Measurements from ENCODE around the gene THSD7A. TPM values are rescaled to one million over a fixed set of nuclear protein-coding genes. Genes with fewer than 3 reads are reported as not detected.

Gene THSD7A
- total RNA-seq, 3 donors from 2014 or later: 4.0 to 6.9 (median 4.4) TPM

DNA sequence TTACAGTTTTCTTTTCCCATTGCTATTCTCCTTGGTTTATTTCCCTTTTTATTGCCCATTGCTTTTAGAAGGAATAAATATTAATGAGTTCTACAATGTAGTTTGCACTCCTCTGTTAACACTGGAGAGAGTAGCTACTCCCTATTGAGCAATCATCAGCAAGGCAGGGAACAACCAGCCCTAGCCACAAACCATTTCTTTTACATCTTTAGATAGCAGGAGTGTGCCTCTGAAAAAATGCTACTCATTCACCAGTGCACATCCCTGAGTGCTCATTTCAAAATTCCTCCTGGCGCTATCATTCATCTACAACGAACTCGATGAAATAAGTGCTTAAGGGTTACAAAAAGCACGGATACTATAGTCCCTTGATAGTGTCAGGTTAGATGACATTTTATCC, 252.9 kb downstream of the THSD7A start:
- TF ChIP-seq, protein P1, sequence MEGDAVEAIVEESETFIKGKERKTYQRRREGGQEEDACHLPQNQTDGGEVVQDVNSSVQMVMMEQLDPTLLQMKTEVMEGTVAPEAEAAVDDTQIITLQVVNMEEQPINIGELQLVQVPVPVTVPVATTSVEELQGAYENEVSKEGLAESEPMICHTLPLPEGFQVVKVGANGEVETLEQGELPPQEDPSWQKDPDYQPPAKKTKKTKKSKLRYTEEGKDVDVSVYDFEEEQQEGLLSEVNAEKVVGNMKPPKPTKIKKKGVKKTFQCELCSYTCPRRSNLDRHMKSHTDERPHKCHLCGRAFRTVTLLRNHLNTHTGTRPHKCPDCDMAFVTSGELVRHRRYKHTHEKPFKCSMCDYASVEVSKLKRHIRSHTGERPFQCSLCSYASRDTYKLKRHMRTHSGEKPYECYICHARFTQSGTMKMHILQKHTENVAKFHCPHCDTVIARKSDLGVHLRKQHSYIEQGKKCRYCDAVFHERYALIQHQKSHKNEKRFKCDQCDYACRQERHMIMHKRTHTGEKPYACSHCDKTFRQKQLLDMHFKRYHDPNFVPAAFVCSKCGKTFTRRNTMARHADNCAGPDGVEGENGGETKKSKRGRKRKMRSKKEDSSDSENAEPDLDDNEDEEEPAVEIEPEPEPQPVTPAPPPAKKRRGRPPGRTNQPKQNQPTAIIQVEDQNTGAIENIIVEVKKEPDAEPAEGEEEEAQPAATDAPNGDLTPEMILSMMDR (IDR thresholded peaks at IDR 0.05): no peak
- no peak for TF ChIP-seq POLR2AphosphoS5 (IDR thresholded peaks at IDR 0.05)
- TF ChIP-seq POLR2A (IDR thresholded peaks at IDR 0.05): no peak
- H3K27ac ChIP-seq: no peak overlapping the region
- intact Hi-C loops (cut with DNase I; ENCODE audit: low total_unique reads): no loop called here

GRCh38 chr7:11576310-11576709, 255.7 kb downstream of the THSD7A start:
- Histone ChIP-seq H3K9me3 (no peaks in the 10 kb centered on the region), H3K27me3 (no peaks in the 10 kb centered on the region), H3K36me3 (no peaks in the 10 kb centered on the region), H3K4me3 (no peak overlapping the region), H3K27ac (no peak overlapping the region), H3K4me1 (no peaks in the 10 kb centered on the region)
- TF ChIP-seq POLR2A (IDR thresholded peaks at IDR 0.05) (no peak), POLR2AphosphoS5 (IDR thresholded peaks at IDR 0.05) (no peak)
- TF ChIP-seq, protein P1 (IDR thresholded peaks at IDR 0.05): no peak
- intact Hi-C loops (cut with DNase I; ENCODE audit: low total_unique reads): no loop called here
- no peak for DNase-seq (ENCODE audit: low spot score in 2 of 2)

More for the DNA sequence above, 252.9 kb downstream of the THSD7A start:
- DNase-seq (ENCODE audit: low spot score in 2 of 2): no peak
- no peaks in the 10 kb centered on the region for H3K36me3 ChIP-seq
- no peaks in the 10 kb centered on the region for H3K9me3 ChIP-seq
- no peak overlapping the region for H3K4me3 ChIP-seq
- H3K27me3 ChIP-seq: no peaks in the 10 kb centered on the region
- no peaks in the 10 kb centered on the region for H3K4me1 ChIP-seq

GRCh38 chr7:11573128-11573750, 258.8 kb downstream of the THSD7A start:
- Histone ChIP-seq H3K4me1 (no peaks in the 10 kb centered on the region), H3K36me3 (no peaks in the 10 kb centered on the region), H3K9me3 (no peaks in the 10 kb centered on the region), H3K27ac (no peak overlapping the region), H3K4me3 (no peak overlapping the region), H3K27me3 (no peaks in the 10 kb centered on the region)
- TF ChIP-seq, protein P1 (IDR thresholded peaks at IDR 0.05): no peak
- TF ChIP-seq POLR2A (IDR thresholded peaks at IDR 0.05) (no peak), POLR2AphosphoS5 (IDR thresholded peaks at IDR 0.05) (no peak)
- no peak for DNase-seq (ENCODE audit: low spot score in 2 of 2)
- intact Hi-C loops (cut with DNase I; ENCODE audit: low total_unique reads): no loop called here

DNA sequence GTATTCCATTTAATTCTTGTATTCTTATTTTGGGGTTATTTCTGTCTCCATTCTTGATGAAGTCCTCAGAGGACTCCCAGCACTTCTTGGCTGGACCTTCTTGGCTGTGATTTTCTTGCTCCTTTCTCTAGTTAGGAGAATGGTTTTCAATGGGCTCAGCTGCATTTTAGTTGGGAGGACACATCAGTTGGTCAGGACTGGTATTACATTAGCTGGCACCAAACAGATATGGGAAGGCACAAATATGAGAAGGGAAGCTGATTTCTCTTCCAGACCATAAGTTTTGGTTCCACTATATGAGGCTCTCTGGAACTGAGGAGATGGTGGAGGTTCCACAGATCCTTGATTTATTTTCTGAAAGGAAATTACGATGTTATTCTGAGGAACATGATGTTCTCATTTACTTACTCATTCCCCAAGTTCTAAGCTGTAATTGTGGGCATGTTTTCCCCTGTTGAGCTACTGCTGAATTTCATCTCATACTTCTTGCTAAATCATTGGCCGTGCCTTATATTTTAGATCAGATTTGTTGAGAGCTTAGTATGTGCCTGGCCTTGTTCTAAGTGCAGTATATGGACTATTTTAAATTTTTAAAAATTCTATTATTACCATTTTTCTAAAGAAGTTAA, 261.0 kb downstream of the THSD7A start:
- Histone ChIP-seq H3K9me3 (no peaks in the 10 kb centered on the region), H3K4me3 (no peak overlapping the region), H3K4me1 (no peaks in the 10 kb centered on the region), H3K36me3 (no peaks in the 10 kb centered on the region), H3K27me3 (no peaks in the 10 kb centered on the region), H3K27ac (no peak overlapping the region)
- intact Hi-C loops (cut with DNase I; ENCODE audit: low total_unique reads): no loop called here
- DNase-seq (ENCODE audit: low spot score in 2 of 2): no peak
- TF ChIP-seq POLR2A (IDR thresholded peaks at IDR 0.05): no peak
- TF ChIP-seq POLR2AphosphoS5 (IDR thresholded peaks at IDR 0.05): no peak
- TF ChIP-seq, protein P1 (IDR thresholded peaks at IDR 0.05): no peak

DNA sequence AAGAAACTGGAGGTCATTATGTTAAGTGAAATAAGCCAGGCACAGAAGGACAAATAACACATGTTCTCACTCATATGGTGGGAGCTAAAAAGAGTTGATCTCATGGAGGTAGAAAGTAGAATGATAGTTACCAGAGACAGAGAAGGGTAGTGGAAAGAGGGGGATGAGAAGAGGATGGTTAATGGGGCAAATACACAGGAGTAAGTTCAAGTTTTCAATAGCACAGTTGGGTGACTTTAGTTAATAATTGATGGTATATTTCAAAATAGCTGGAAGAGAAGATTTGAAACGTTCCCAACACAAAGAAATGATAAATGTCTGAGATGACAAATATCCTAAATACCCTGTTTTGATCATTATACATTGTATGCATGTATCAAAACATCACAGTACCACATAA, 261.8 kb downstream of the THSD7A start:
- no peak for DNase-seq (ENCODE audit: low spot score in 2 of 2)
- Histone ChIP-seq H3K4me1 (no peaks in the 10 kb centered on the region), H3K9me3 (no peaks in the 10 kb centered on the region), H3K36me3 (no peaks in the 10 kb centered on the region), H3K27ac (no peak overlapping the region), H3K4me3 (no peak overlapping the region), H3K27me3 (no peaks in the 10 kb centered on the region)
- intact Hi-C loops (cut with DNase I; ENCODE audit: low total_unique reads): no loop called here
- TF ChIP-seq POLR2A (IDR thresholded peaks at IDR 0.05): no peak

Data from breast epithelium (tissue), 4 donors.